Measurements from ENCODE around the gene LSMEM2. TPM values are rescaled to one million over a fixed set of nuclear protein-coding genes. Genes with fewer than 3 reads are reported as not detected.
"Not testable (repeated sequence)": the region's sequence is repeated elsewhere in the genome, so short reads cannot be mapped to it uniquely, and the experiment has no call there.

The LSMEM2 gene
- total RNA-seq, 2 donors from 2014 or later, result not detected

- ATAC-seq (ENCODE audit: insufficient number of reproducible peaks, low FRiP score, low read depth) (no peak), DNase-seq (ENCODE audit: low spot score) (no peak)
- H3K27me3 ChIP-seq (replicated peaks; ENCODE audit: insufficient read depth), result no peaks in the 10 kb centered on the region
- H3K4me3 ChIP-seq, result no peak overlapping the region
- no peak overlapping the region for H3K27ac ChIP-seq
- H3K4me1 ChIP-seq (ENCODE audit: control insufficient read depth in 1 of 2, low read depth in 2 of 2), result peaks cover 16 to 25% of the 10 kb centered on the region in 2 donors
- no peak for TF ChIP-seq CTCF (IDR thresholded peaks at IDR 0.05)
- no peaks in the 10 kb centered on the region for H3K9me3 ChIP-seq
- H3K36me3 ChIP-seq, result no peaks in the 10 kb centered on the region
Observed at GRCh38 chr3:50302095-50303012, 23.5 kb downstream of the LSMEM2 start.

- Histone ChIP-seq H3K27me3 (replicated peaks; ENCODE audit: insufficient read depth) (no peaks in the 10 kb centered on the region), H3K4me1 (ENCODE audit: control insufficient read depth in 1 of 2, low read depth in 2 of 2) (peaks cover 14 to 18% of the 10 kb centered on the region in 2 donors), H3K9me3 (no peaks in the 10 kb centered on the region), H3K27ac (no peak within 1 kb of the TSS), H3K4me3 (no peak within 1 kb of the TSS), H3K36me3 (no peaks in the 10 kb centered on the region)
- no peak for ATAC-seq (ENCODE audit: insufficient number of reproducible peaks, low FRiP score, low read depth)
- no peak for TF ChIP-seq CTCF (IDR thresholded peaks at IDR 0.05)
- DNase-seq (ENCODE audit: low spot score), result no peak
Observed at GRCh38 chr3:50303013-50303815, 24.3 kb downstream of the LSMEM2 start, which contains the start of gene HYAL1. TSS of gene HYAL1 (minus strand) at chr3:50303574. CDS start at chr3:50302956, 618 bp downstream.

- ATAC-seq (ENCODE audit: insufficient number of reproducible peaks, low FRiP score, low read depth) (no peak), DNase-seq (ENCODE audit: low spot score) (no peak)
- Histone ChIP-seq H3K4me3 (no peak overlapping the region), H3K36me3 (no peaks in the 10 kb centered on the region), H3K27ac (no peak overlapping the region), H3K27me3 (replicated peaks; ENCODE audit: insufficient read depth) (no peaks in the 10 kb centered on the region), H3K9me3 (no peaks in the 10 kb centered on the region), H3K4me1 (ENCODE audit: control insufficient read depth in 1 of 2, low read depth in 2 of 2) (peaks cover 7 to 11% of the 10 kb centered on the region in 2 donors)
- no peak for TF ChIP-seq CTCF (IDR thresholded peaks at IDR 0.05)
Observed at GRCh38 chr3:50304601-50305000, 25.7 kb downstream of the LSMEM2 start.

GRCh38 chr3:50312041-50312440 is 33.2 kb downstream of the LSMEM2 start:
- not testable (repeated sequence) for H3K9me3 ChIP-seq; H3K36me3 ChIP-seq; H3K27ac ChIP-seq; H3K27me3 ChIP-seq (replicated peaks; ENCODE audit: insufficient read depth); H3K4me3 ChIP-seq; H3K4me1 ChIP-seq (ENCODE audit: control insufficient read depth in 1 of 2, low read depth in 2 of 2); DNase-seq (ENCODE audit: low spot score); ATAC-seq (ENCODE audit: insufficient number of reproducible peaks, low FRiP score, low read depth)

- Histone ChIP-seq H3K27ac (no peak overlapping the region), H3K4me1 (ENCODE audit: control insufficient read depth in 1 of 2, low read depth in 2 of 2) (peaks cover 7 to 17% of the 10 kb centered on the region in 2 donors), H3K9me3 (no peaks in the 10 kb centered on the region), H3K4me3 (no peak overlapping the region), H3K27me3 (replicated peaks; ENCODE audit: insufficient read depth) (no peaks in the 10 kb centered on the region), H3K36me3 (peaks cover 4% of the 10 kb centered on the region)
- TF ChIP-seq CTCF (IDR thresholded peaks at IDR 0.05), result no peak
- DNase-seq (ENCODE audit: low spot score), result no peak
- no peak for ATAC-seq (ENCODE audit: insufficient number of reproducible peaks, low FRiP score, low read depth)
Observed at GRCh38 chr3:50314342-50314741, 35.5 kb downstream of the LSMEM2 start.

All from thoracic aorta (tissue), 2 donors.